Measurements from ENCODE around the gene TEX35.

DNA sequence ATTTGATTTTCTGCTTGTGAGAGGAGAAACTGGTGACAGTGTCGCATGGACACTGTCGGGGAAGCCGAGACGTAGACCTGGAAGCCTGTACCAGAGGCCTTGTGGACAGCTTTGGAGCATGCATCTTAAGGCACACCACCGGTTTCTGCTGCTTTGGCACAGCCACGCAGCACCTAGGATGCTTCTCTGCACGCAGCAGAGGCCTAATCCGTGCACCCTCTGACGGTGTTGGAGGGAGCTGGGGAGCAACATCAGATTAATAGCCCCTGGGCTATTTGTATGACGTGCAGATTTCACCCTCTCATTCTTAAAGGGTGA, 30.3 kb downstream of the TEX35 start:
- TF ChIP-seq, protein P1, sequence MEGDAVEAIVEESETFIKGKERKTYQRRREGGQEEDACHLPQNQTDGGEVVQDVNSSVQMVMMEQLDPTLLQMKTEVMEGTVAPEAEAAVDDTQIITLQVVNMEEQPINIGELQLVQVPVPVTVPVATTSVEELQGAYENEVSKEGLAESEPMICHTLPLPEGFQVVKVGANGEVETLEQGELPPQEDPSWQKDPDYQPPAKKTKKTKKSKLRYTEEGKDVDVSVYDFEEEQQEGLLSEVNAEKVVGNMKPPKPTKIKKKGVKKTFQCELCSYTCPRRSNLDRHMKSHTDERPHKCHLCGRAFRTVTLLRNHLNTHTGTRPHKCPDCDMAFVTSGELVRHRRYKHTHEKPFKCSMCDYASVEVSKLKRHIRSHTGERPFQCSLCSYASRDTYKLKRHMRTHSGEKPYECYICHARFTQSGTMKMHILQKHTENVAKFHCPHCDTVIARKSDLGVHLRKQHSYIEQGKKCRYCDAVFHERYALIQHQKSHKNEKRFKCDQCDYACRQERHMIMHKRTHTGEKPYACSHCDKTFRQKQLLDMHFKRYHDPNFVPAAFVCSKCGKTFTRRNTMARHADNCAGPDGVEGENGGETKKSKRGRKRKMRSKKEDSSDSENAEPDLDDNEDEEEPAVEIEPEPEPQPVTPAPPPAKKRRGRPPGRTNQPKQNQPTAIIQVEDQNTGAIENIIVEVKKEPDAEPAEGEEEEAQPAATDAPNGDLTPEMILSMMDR (conservative IDR thresholded peaks at IDR 0.05) = no peak
- TF ChIP-seq EZH2 (IDR thresholded peaks at IDR 0.05; ENCODE audit: low read depth) = no peak
